Tibial nerve (tissue), 4 donors: ENCODE results near the gene TRIP11. TPM values are rescaled to one million over a fixed set of nuclear protein-coding genes. Genes with fewer than 3 reads are reported as not detected.

Experiments
- DNase-seq, 2 donors: peaks; one replicate each; pipeline ENCODE4 v3.0.0-alpha.2; 2019; ENCODE audit warnings: low spot score in 2 of 2
- H3K27ac ChIP-seq, 4 donors: fragments of 200-600 bp; sonication (generic) in 3 of 4; one replicate each; pipeline ENCODE4 v1.5.1; 2017 to 2019; ENCODE audit warnings: mild to moderate bottlenecking in 1 of 4
- H3K27me3 ChIP-seq, 2 donors: fragments of 200-600 bp; sonication (generic) in 1 of 2; one replicate each; pipeline versions ENCODE4 v1.5.1 to v1.6.0; 2017 to 2019
- H3K36me3 ChIP-seq, 3 donors: fragments of 200-600 bp; sonication (generic); one replicate each; pipeline ENCODE4 v1.5.1; 2018 to 2019
- H3K4me1 ChIP-seq, 4 donors: fragments of 200-600 bp; sonication (generic) in 3 of 4; one replicate each; pipeline ENCODE4 v1.5.1; 2017 to 2019
- H3K4me3 ChIP-seq, 4 donors: fragments of 200-600 bp; sonication (generic) in 3 of 4; one replicate each; pipeline ENCODE4 v1.5.1; 2017 to 2019; ENCODE audit warnings: mild to moderate bottlenecking in 1 of 4, moderate library complexity in 1 of 4
- H3K9me3 ChIP-seq, 4 donors: fragments of 200-600 bp; sonication (generic) in 3 of 4; one replicate each; pipeline ENCODE4 v1.5.1; 2017 to 2019
- EP300 ChIP-seq, 2 donors: sonication (generic); formaldehyde crosslinking; IDR thresholded peaks; one replicate each; pipeline ENCODE4 v1.6.1; 2017; ENCODE audit warnings: antibody characterized with exemption in 2 of 2, mild to moderate bottlenecking in 1 of 2
- POLR2A ChIP-seq, 2 donors: fragments of 450-650 bp; IDR thresholded peaks; one replicate each; pipeline ENCODE4 v1.6.1; 2017; ENCODE audit warnings: antibody characterized with exemption in 2 of 2, mild to moderate bottlenecking in 2 of 2, moderate library complexity in 2 of 2
- WGBS, 2 donors: methylation state at CpG; one replicate each; pipeline ENCODE4 v1.1.5; 2018; 5-methylcytosine and 5-hydroxymethylcytosine counted together
- total RNA-seq, 4 donors: library from RNA; depleted of rRNA; stranded (reverse); fragments of >200 nt; gene quantifications; one replicate each; pipeline ENCODE4 v1.1.0, GENCODE V29; 2016
- TF ChIP-seq, protein P1 (sequence below), 5 experiments: fragments of 200-600 bp in 3 of 5; fragments of 450-650 bp in 2 of 5; sonication (generic) in 3 of 5; IDR thresholded peaks; one replicate each; pipeline ENCODE4 v1.5.1; 2016 to 2019; ENCODE audit warnings: antibody characterized with exemption in 5 of 5, mild to moderate bottlenecking in 3 of 5, moderate library complexity in 2 of 5

The TRIP11 gene
- total RNA-seq, 4 donors from 2014 or later = 26.9 to 33.5 (median 33.3) TPM

DNA sequence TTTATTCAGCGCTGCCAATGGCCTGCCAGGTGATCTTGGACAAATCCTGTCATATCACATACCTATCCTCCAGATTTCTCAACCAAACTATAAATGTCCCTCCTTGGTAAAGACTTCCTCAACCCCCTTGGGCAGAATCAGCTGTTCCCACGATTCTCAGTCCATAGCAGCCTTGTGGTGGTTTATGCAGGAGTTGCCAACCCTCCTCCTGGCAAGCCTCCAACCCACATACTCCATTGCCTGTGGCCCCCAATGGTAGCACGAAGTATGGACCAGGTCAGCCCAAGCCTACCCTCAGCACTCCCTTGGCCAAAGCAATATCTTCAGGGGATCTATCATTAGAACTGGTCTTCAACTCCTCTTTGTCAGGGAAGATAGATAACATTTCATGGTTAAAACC is 119.3 kb downstream of the TRIP11 start:
- TF ChIP-seq, protein P1, sequence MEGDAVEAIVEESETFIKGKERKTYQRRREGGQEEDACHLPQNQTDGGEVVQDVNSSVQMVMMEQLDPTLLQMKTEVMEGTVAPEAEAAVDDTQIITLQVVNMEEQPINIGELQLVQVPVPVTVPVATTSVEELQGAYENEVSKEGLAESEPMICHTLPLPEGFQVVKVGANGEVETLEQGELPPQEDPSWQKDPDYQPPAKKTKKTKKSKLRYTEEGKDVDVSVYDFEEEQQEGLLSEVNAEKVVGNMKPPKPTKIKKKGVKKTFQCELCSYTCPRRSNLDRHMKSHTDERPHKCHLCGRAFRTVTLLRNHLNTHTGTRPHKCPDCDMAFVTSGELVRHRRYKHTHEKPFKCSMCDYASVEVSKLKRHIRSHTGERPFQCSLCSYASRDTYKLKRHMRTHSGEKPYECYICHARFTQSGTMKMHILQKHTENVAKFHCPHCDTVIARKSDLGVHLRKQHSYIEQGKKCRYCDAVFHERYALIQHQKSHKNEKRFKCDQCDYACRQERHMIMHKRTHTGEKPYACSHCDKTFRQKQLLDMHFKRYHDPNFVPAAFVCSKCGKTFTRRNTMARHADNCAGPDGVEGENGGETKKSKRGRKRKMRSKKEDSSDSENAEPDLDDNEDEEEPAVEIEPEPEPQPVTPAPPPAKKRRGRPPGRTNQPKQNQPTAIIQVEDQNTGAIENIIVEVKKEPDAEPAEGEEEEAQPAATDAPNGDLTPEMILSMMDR (IDR thresholded peaks at IDR 0.05) = no peak
- no peak for TF ChIP-seq POLR2A (IDR thresholded peaks at IDR 0.05)
- no peak for TF ChIP-seq EP300 (IDR thresholded peaks at IDR 0.05)
- H3K27ac ChIP-seq = peak overlapping the region in 3 of 4 donors; percentile 19 to 88 (median 78)
- WGBS, 2 donors = 60 to 66% methylated on average over 3 of the region's 3 CpGs
- no peaks in the 10 kb centered on the region for H3K36me3 ChIP-seq
- no peaks in the 10 kb centered on the region for H3K27me3 ChIP-seq
- no peaks in the 10 kb centered on the region for H3K9me3 ChIP-seq
- H3K4me3 ChIP-seq = no peak overlapping the region
- H3K4me1 ChIP-seq = peaks cover 0 to 78% (median 28%) of the 10 kb centered on the region in 4 donors
- no peak for DNase-seq

DNA sequence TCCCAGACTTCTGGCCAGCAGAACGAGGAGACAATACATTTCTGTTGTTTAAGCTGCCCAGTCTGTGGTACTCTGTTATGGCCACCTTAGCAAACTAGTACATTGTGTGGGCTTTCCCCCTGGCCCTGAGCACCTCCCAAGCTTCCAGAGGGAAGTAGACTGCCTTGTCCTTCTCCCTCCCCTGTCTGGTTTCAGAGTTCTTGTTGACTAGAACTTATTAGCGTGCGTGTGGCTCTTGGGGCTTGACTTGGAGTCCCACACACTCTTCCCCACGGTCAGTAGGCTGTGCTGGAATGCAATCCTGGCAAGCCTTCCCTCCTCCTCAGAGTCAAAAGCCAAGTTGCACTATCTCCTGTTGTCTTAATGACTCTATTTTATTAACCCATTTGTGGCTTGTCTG is 120.0 kb downstream of the TRIP11 start:
- WGBS, 2 donors = 11 to 23% methylated on average over 4 of the region's 4 CpGs
- Histone ChIP-seq H3K36me3 (no peaks in the 10 kb centered on the region), H3K4me1 (peaks cover 0 to 71% (median 22%) of the 10 kb centered on the region in 4 donors), H3K27ac (peak overlapping the region; percentile 28 to 88 (median 60)), H3K27me3 (no peaks in the 10 kb centered on the region), H3K4me3 (no peak overlapping the region), H3K9me3 (no peaks in the 10 kb centered on the region)
- peak; percentile 44 to 54 for DNase-seq
- TF ChIP-seq, protein P1 (IDR thresholded peaks at IDR 0.05) = no peak
- TF ChIP-seq EP300 (IDR thresholded peaks at IDR 0.05) = peak in 1 of 2 donors; percentile 86

DNA sequence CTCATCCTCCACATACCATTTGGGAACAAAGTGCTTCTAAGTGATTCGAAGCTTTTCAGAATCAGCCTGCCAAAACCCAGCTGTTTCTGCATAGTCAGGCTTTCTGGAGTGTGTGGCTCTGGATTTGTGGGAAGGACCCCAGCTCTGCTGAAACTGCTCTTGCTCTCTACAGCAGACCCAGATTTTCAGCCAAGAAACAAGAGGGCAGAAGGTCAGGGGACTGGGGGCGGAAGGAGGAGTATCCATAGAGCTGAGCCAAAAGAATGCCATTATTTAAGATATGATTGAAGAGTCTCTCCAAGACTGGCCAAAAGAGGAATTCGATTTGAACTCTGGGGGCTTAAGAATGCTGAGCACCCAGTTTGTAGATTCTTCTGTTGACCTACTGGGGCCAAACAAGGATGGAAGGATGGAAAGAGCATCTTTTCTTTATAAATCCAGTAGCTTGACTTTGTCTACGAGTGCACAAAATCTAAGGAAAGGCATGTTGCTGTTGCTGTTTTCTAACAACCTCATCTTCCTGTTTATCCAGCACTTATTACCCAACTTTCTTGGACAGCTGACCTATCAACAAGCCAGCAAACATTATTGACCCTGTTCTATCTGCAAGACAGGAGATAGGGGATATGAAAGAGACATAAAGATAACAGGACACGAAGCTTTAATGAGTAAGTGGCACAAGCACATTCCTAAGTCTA is 121.5 kb downstream of the TRIP11 start:
- TF ChIP-seq EP300 (IDR thresholded peaks at IDR 0.05) = peak in 1 of 2 donors; percentile 35
- TF ChIP-seq, protein P1 (IDR thresholded peaks at IDR 0.05) = no peak
- WGBS, 2 donors = 26 to 27% methylated on average over 5 of the region's 5 CpGs
- peaks cover 0 to 66% (median 22%) of the 10 kb centered on the region in 4 donors for H3K4me1 ChIP-seq

More for the DNA sequence above, 121.5 kb downstream of the TRIP11 start:
- no peak for DNase-seq
- no peak overlapping the region for H3K4me3 ChIP-seq
- no peaks in the 10 kb centered on the region for H3K36me3 ChIP-seq
- H3K9me3 ChIP-seq = no peaks in the 10 kb centered on the region
- H3K27ac ChIP-seq = peak overlapping the region; percentile 17 to 88 (median 63)
- no peaks in the 10 kb centered on the region for H3K27me3 ChIP-seq

Other genes starting within 250 kb of the TRIP11 start
- 10 to 100 TPM; 23.4 to 35.2 (median 25.7) TPM for gene TC2N, start 172.5 kb downstream of the TRIP11 start, total RNA-seq
- gene FBLN5, start 92.4 kb downstream of the TRIP11 start, total RNA-seq = 100 to 1,000 TPM; 109 to 215 (median 186) TPM
- 10 to 100 TPM; 35.0 to 75.7 (median 48.5) TPM for gene ATXN3, start 66.5 kb upstream of the TRIP11 start, total RNA-seq
- gene NDUFB1, start 81.6 kb upstream of the TRIP11 start, total RNA-seq = 100 to 1,000 TPM in 3 of 4 donors, 10 to 100 TPM in 1; 81.0 to 322 (median 262) TPM
- 10 to 100 TPM; 24.9 to 33.0 (median 31.4) TPM for gene CPSF2, start 81.9 kb upstream of the TRIP11 start, total RNA-seq